Lower lobe of right lung (tissue), 2 donors: ENCODE results near the gene RHAG. TPM values are rescaled to one million over a fixed set of nuclear protein-coding genes. Genes with fewer than 3 reads are reported as not detected.

ENCODE experiments used
- ATAC-seq, 2 donors: fragments of 200-7000 bp; cut with Tn5 transposase; one replicate each; pipeline ENCODE4 v1.9.1; 2020 to 2022; ENCODE audit warnings: mild to moderate bottlenecking in 2 of 2, moderate library complexity in 2 of 2
- DNase-seq: peaks from one replicate; pipeline ENCODE4 v3.0.0-alpha.2; 2020
- H3K27ac ChIP-seq: fragments of 200-600 bp; one replicate; pipeline ENCODE4 v1.8.0; 2022
- H3K27me3 ChIP-seq: fragments of 200-600 bp; one replicate; pipeline ENCODE4 v1.8.0; 2022; ENCODE audit warnings: low read depth
- H3K36me3 ChIP-seq: fragments of 200-600 bp; one replicate; pipeline ENCODE4 v1.8.0; 2022; ENCODE audit warnings: mild to moderate bottlenecking
- H3K4me1 ChIP-seq: fragments of 200-600 bp; one replicate; pipeline ENCODE4 v1.8.0; 2022
- H3K4me3 ChIP-seq: fragments of 200-600 bp; one replicate; pipeline ENCODE4 v1.8.0; 2022; ENCODE audit warnings: mild to moderate bottlenecking
- H3K9me3 ChIP-seq: fragments of 200-600 bp; one replicate; pipeline ENCODE4 v1.8.0; 2022
- intact Hi-C: fragments of 100-400 bp; cut with DNase I; formaldehyde crosslinking; loops from one replicate; pipeline ENCODE4 v1.11.0; 2022
- long read RNA-seq: library from polyadenylated mRNA; unstranded; transcript quantifications from one replicate; pipeline ENCODE4 v2.0.0, GENCODE V29; 2021
- total RNA-seq: library from RNA; stranded (reverse); fragmentation: NEBNext Ultra II Directional; extraction: Animal tissue kit (Norgen Biotek cat#: 25700); gene quantifications from one replicate; pipeline ENCODE4 v1.2.1, GENCODE V29; 2021
- TF ChIP-seq, protein P1 (sequence below): fragments of 200-600 bp; IDR thresholded peaks from one replicate; pipeline ENCODE4 v1.8.0; 2022; ENCODE audit warnings: antibody characterized with exemption, mild to moderate bottlenecking
- donor health status: DM: no; HTN: yes; CAD: no; lungs with severe emphysema.

Gene RHAG
- not detected for total RNA-seq
- long read RNA-seq, result 0 reads

GRCh38 chr6:49636713-49637349, at the start of gene RHAG:
Gene RHAG, minus strand, starts transcription at chr6:49636839. Its CDS starts 27 bp downstream, at chr6:49636812.
- H3K9me3 ChIP-seq, result no peaks in the 10 kb centered on the region
- no peak for ATAC-seq
- intact Hi-C loops, result no loop called here
- H3K27ac ChIP-seq, result no peak within 1 kb of the TSS
- no peaks in the 10 kb centered on the region for H3K36me3 ChIP-seq
- TF ChIP-seq, protein P1, sequence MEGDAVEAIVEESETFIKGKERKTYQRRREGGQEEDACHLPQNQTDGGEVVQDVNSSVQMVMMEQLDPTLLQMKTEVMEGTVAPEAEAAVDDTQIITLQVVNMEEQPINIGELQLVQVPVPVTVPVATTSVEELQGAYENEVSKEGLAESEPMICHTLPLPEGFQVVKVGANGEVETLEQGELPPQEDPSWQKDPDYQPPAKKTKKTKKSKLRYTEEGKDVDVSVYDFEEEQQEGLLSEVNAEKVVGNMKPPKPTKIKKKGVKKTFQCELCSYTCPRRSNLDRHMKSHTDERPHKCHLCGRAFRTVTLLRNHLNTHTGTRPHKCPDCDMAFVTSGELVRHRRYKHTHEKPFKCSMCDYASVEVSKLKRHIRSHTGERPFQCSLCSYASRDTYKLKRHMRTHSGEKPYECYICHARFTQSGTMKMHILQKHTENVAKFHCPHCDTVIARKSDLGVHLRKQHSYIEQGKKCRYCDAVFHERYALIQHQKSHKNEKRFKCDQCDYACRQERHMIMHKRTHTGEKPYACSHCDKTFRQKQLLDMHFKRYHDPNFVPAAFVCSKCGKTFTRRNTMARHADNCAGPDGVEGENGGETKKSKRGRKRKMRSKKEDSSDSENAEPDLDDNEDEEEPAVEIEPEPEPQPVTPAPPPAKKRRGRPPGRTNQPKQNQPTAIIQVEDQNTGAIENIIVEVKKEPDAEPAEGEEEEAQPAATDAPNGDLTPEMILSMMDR, result no peak
- H3K27me3 ChIP-seq, result no peaks in the 10 kb centered on the region
- DNase-seq, result no peak
- no peaks in the 10 kb centered on the region for H3K4me1 ChIP-seq
- H3K4me3 ChIP-seq, result no peak within 1 kb of the TSS

- no peaks in the 10 kb centered on the region for H3K9me3 ChIP-seq
- no peak overlapping the region for H3K27ac ChIP-seq
Observed at GRCh38 chr6:49676671-49677281, 40.1 kb upstream of the RHAG start.

GRCh38 chr6:49675816-49676215, 39.2 kb upstream of the RHAG start:
- Histone ChIP-seq H3K27me3 (no peaks in the 10 kb centered on the region), H3K36me3 (no peaks in the 10 kb centered on the region), H3K4me3 (no peak overlapping the region), H3K4me1 (no peaks in the 10 kb centered on the region), H3K9me3 (no peaks in the 10 kb centered on the region), H3K27ac (no peak overlapping the region)
- TF ChIP-seq, protein P1, result no peak
- intact Hi-C loops, result no loop called here
- ATAC-seq, result no peak
- no peak for DNase-seq

More at GRCh38 chr6:49676671-49677281, 40.1 kb upstream of the RHAG start:
- TF ChIP-seq, protein P1, result no peak
- Histone ChIP-seq H3K4me3 (no peak overlapping the region), H3K27me3 (no peaks in the 10 kb centered on the region), H3K36me3 (no peaks in the 10 kb centered on the region), H3K4me1 (no peaks in the 10 kb centered on the region)
- DNase-seq (no peak), ATAC-seq (no peak)
- intact Hi-C loops, result no loop called here

DNA sequence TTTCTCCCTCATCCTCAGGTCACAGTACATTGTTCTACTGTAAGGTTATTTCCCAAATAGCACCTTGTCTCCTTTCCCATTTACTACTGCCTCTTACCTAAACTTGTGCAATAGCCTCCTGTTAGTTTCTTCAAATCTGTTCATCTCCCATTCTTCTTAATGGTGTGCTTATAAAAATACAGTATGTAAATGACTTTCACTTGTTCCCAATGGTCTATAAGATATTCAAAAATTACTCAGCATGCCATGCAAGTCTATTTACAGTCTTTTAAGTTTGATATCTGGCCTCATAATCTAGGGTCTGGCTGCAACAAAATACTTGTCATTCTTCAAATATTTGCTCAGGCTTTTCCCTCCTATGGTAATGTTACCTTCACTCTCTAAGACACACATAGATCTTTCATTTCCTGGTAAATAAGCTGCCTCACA, 31.5 kb upstream of the RHAG start:
- Histone ChIP-seq H3K9me3 (no peaks in the 10 kb centered on the region), H3K27ac (no peak overlapping the region), H3K4me1 (no peaks in the 10 kb centered on the region), H3K36me3 (no peaks in the 10 kb centered on the region), H3K4me3 (no peak overlapping the region), H3K27me3 (no peaks in the 10 kb centered on the region)
- TF ChIP-seq, protein P1, result no peak
- ATAC-seq (peak in 1 of 2 donors; percentile 66), DNase-seq (no peak)
- intact Hi-C loops, result no loop called here

DNA sequence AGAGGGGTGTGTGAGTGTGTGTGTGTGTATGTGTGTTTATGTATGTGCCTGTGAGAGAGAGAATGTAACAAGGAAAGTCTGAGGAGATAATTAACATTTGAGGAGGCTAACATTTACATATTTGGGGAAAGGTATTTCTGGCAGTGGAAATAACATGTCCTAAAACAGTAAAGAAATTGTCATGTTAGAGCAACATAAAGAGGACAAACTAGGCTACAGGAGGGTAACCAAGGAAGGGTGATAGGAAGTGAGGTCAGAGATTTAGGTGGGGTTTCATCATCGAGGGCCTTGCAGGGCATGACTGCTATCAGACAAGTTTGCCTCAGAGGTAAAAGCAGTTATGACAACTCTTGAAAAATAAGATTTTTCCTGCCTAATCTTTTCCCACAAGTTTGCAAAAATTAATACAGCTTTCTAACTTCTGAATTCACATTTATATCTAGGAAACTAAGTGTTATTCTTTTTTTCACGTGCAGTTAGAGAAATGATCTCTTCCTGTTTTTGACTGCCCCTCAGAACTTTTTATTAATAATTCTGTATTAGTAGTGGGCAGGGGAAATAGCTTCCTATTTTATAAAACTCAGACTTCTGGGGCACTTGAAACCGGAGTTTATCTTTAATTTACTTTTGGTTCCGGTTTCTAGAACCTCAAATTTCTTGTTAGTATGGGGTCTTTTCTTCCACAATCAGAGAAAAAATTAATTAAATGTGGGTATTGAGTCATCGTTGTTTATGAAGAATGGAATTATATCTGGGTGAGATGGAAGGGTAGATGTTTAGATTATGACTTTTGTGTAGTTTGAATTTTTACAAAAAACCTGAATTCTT, 30.5 kb upstream of the RHAG start:
- DNase-seq (no peak), ATAC-seq (no peak)
- Histone ChIP-seq H3K4me1 (no peaks in the 10 kb centered on the region), H3K27me3 (no peaks in the 10 kb centered on the region), H3K9me3 (no peaks in the 10 kb centered on the region), H3K27ac (no peak overlapping the region), H3K4me3 (no peak overlapping the region), H3K36me3 (no peaks in the 10 kb centered on the region)
- TF ChIP-seq, protein P1, result no peak
- intact Hi-C loops, result no loop called here
